Measurements from ENCODE around the gene PRXL2A.
"Not testable (repeated sequence)": the region's sequence is repeated elsewhere in the genome, so short reads cannot be mapped to it uniquely, and the experiment has no call there.

Gene PRXL2A, protein sequence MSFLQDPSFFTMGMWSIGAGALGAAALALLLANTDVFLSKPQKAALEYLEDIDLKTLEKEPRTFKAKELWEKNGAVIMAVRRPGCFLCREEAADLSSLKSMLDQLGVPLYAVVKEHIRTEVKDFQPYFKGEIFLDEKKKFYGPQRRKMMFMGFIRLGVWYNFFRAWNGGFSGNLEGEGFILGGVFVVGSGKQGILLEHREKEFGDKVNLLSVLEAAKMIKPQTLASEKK

DNA sequence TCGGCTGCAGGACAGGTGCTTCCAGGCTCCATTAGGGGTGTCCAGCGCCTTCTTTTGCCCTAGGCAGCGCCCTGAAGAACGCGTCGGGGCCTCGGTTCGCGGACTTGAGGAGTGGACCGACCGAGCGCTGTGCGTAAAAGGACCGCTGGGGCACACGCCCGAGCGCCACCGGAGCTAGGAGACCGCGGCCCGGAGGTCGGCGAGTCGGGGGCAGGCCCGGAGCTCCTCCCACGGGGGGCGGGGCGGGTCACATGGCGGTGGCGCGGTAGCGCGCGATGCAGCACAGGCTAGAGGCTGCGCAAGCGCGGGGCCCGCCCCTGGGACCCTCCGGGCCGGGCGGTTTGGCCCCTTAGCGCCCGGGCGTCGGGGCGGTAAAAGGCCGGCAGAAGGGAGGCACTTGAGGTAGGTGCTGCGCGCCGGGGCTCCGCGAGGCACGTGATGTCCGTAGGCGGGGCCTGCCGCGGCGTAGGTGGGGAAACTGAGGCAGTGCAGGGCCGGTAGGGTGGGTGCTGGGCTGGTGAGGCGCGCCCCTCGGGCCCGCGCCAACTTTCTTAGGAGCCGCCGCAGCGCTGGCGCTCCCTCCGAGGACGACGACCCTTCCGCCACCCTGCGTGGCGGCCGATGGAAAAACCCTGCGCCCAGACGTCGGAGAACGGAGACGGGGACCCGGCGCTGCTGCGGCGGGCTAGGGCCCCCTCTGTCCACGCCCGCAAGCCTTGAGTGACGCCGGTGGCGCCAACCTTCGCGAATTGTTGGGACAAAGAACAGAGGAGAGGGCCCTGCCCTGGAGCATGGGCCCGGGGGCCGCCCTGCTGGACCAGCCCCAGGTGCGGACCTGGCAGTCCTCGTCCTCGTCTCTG lies at the start of gene PRXL2A:
TSS of gene PRXL2A (plus strand) at position 310 of the 860 bp plus-strand sequence. CDS start 11,917 bp downstream, outside the sequence.
- peak; percentile 89 for DNase-seq

DNA sequence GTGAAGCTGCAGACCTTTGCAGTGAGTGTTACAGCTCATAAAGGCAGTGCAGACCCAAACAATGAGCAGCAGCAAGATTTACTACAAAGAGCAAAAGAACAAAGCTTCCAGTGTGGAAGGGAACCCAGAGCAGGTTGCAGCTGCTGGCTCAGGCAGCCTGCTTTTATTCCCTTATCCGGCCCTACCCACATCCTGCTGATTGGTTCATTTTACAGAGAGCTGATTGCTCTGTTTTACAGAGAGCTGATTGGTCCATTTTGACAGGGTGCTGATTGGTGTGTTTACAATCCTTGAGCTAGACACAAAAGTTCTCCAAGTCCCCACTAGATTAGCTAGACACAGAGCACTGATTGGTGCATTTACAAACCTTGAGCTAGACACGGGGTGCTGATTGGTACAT lies 49.4 kb upstream of the PRXL2A start:
- not testable (repeated sequence) for DNase-seq

- no peak for DNase-seq
These were observed 48.7 kb upstream of the PRXL2A start for GRCh38 chr10:80359644-80360043.

DNA sequence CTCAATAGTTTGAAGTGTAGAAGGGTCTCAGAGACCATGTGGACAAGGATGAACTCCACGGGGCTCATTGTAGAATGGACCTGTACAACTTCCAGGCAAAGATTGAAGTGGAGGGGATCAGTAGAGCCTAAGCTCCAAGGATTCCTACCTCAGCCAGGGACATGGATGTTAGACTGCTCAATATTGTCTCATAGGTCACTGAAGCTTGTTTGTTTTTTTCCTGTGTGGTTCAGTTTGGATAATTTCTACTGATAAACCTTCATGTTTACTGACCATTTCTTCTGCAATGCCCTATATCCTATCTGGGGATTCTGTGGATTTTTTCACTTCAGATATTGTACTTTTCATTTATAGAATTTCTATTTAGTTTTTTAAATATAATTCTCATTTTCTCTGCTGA lies 42.8 kb upstream of the PRXL2A start:
- no peak for DNase-seq

GRCh38 chr10:80371467-80371866 lies 36.9 kb upstream of the PRXL2A start:
- DNase-seq: no peak

DNA sequence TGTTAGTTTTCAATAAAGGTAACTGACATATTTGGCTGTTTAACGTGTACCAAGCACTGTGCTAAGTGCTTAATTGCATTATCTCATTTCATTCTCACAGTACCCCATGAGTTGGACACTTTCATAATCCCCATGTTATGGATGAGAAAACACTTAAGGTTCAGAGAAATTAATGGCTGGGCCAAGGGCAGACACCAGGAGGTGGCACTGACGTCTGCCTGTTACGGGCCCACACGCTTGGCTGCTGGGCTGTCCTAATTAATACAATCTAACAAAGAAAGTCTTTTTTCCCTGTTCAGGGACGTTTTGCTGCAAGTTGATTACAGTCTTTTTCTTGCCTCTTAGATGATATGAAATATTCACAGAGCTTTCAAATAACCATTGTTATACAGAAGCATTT lies 35.7 kb upstream of the PRXL2A start:
- no peak for DNase-seq

GRCh38 chr10:80373502-80373901 lies 34.8 kb upstream of the PRXL2A start:
- DNase-seq: no peak

- no peak for DNase-seq
These were observed 28.6 kb upstream of the PRXL2A start for GRCh38 chr10:80379701-80380100.

GRCh38 chr10:80380185-80380584 lies 28.2 kb upstream of the PRXL2A start:
- DNase-seq: no peak

- peak; percentile 50 for DNase-seq
These were observed 25.4 kb upstream of the PRXL2A start for GRCh38 chr10:80382989-80383388.

GRCh38 chr10:80390740-80391139 lies 17.6 kb upstream of the PRXL2A start:
- no peak for DNase-seq

GRCh38 chr10:80392250-80392649 lies 16.1 kb upstream of the PRXL2A start:
- DNase-seq: no peak

GRCh38 chr10:80394358-80394916 lies 13.9 kb upstream of the PRXL2A start:
- DNase-seq: no peak

GRCh38 chr10:80397014-80397413 lies 11.3 kb upstream of the PRXL2A start:
- no peak for DNase-seq

- DNase-seq: no peak
These were observed 8.1 kb upstream of the PRXL2A start for GRCh38 chr10:80400136-80400804.

- no peak for DNase-seq
These were observed 3.3 kb upstream of the PRXL2A start for GRCh38 chr10:80405035-80405434.

DNA sequence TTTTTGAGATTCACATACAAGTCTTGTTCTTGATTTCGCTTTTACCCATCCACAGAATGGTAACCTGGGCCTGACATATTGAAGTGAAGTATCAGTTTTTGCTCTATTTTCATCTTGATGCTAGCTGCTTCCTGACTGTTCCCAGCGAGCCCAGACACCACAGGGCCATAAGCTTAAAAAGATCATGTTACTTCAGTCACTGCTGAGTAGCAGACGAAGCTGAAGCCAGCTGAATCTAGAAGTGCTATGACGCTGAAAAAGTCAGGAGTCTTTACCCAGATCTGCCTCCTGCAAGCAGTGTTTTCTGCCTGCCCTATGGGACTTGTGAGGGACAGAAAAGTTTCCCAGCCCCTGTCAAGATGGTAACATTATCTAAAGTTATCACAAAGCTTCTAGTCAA lies 2.7 kb upstream of the PRXL2A start:
- peak; percentile 38 for DNase-seq

GRCh38 chr10:80406204-80406603 lies 2.1 kb upstream of the PRXL2A start:
- no peak for DNase-seq

DNA sequence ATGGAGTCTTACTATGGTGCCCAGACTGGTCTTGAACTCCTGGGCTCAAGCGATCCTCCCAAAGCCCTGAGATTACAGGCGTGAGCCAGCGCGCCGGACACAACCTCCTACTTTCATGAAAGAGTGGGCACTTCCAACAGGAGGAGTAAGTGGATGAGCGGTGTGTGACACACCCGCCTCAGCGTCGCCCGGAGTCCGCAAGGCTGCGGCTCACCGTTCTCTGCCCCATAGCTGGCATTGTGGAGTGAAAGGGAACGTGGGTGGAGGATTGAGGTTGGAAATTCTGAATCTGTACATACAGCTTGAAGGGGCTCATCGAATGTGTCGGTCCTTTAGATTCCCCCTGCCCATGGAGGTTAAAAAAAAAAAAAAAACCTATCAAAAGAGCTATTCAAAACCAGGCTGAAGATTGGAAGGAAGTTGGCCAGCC lies 524 bp upstream of the PRXL2A start:
- DNase-seq: no peak

GRCh38 chr10:80409121-80409520 lies 770 bp downstream of the PRXL2A start:
- DNase-seq: no peak

- no peak for DNase-seq
These were observed 1.8 kb downstream of the PRXL2A start for GRCh38 chr10:80410122-80410521.

GRCh38 chr10:80410578-80411145 lies 2.3 kb downstream of the PRXL2A start:
- DNase-seq: no peak

DNA sequence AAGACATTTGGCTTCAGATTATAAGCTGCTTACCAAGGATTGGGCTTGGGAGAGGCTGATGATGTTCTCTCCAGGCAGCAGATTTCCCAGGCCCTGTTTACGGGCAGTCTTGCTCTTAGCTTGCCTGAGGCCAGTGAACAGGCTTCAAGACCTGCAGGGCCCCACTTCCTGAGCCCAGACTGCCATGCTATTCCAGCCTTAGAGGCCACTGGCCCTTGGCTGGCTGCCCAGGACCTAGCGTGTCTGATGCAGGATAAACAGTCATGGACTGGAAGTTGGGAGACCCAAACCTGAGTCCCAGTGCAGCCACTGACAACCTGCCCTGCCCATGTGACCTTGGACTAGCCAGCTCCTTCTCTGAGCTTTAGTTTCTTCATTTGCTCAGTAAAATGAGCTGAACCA lies 2.9 kb downstream of the PRXL2A start:
- peak; percentile 38 for DNase-seq

All from right hindlimb (tissue), 1 donor.